ENCODE results near the gene KIAA1549.

DNA sequence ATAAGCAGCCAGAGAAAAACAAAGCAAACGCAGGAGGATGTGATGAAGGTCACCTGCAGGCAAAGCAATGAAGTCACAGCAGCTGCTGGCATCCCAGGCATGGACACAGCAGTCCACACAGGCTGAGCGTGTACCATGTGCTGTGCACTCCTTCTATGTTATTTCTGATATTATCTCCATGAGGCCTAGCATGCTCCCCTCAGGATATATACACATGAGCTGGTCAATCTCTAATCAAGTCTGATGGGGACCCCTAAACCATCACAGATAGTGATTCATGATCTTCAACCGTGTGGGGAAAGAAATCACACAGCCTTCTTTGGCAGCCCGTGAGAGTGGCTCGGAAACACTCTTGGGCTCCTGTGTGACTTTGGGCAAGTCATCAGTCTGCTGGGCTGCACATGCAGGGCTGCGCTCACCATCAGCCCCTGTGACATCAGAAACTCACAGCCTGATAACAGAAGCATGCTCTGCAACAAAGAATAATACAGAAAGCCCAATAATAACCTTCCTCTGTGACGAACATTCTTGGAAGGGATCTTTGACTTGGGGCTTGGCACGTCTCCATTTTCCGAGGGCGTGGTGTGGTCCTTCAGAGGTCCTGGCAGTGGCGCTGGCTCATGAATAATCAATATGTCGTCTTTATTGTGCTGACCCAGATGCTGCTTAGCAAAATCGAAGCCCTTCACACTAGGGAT lies 100.2 kb downstream of the KIAA1549 start:
- TF ChIP-seq CTCF (IDR thresholded peaks at IDR 0.05; ENCODE audit: insufficient read depth, low read length, poor library complexity, severe bottlenecking) = no peak
- no peak for TF ChIP-seq EZH2phosphoT487 (conservative IDR thresholded peaks at IDR 0.05; ENCODE audit: low read length)
